NCI-H2196 treated with DMSO at 0.1 percent for 48 hours (cell line): Measurements from ENCODE around the gene CFAP141.

ENCODE experiments used
- DNase-seq: peaks from one replicate; lab custom pipeline; 2025; ENCODE audit not compliant: unreplicated experiment; lab: John Stamatoyannopoulos, UW

CFAP141 gene

GRCh38 chr1:154171880-154172279, 34.3 kb downstream of the CFAP141 start:
- DNase-seq: no peak

GRCh38 chr1:154171223-154171583, 34.9 kb downstream of the CFAP141 start:
- no peak for DNase-seq

- DNase-seq: no peak
Observed at GRCh38 chr1:154170547-154171222, 35.4 kb downstream of the CFAP141 start.

- DNase-seq: no peak
Observed at GRCh38 chr1:154167461-154167860, 38.7 kb downstream of the CFAP141 start.

GRCh38 chr1:154166207-154166606, 39.9 kb downstream of the CFAP141 start:
- DNase-seq: no peak

- no peak for DNase-seq
Observed at GRCh38 chr1:154159554-154159953, 46.6 kb downstream of the CFAP141 start.

- no peak for DNase-seq
Observed at GRCh38 chr1:154158307-154159125, 47.6 kb downstream of the CFAP141 start.

GRCh38 chr1:154157520-154158306, 48.4 kb downstream of the CFAP141 start:
- no peak for DNase-seq

- no peak for DNase-seq
Observed at GRCh38 chr1:154155251-154155650, 50.9 kb downstream of the CFAP141 start.

GRCh38 chr1:154154534-154155191, 51.5 kb downstream of the CFAP141 start, which contains the start of gene NUP210L:
NUP210L (minus strand) TSS chr1:154155073.
- DNase-seq: no peak

- DNase-seq: no peak
Observed at GRCh38 chr1:154154053-154154452, 52.1 kb downstream of the CFAP141 start.

GRCh38 chr1:154151311-154151710, 54.8 kb downstream of the CFAP141 start:
- no peak for DNase-seq
